Heart left ventricle (tissue), 16 donors: Measurements from ENCODE around the gene PTPN13. TPM values are rescaled to one million over a fixed set of nuclear protein-coding genes. Genes with fewer than 3 reads are reported as not detected.

Experiments
- ATAC-seq, 4 donors: fragments of 200-7000 bp; cut with Tn5 transposase; one replicate each; pipeline ENCODE4 v1.9.1; 2020 to 2022; ENCODE audit warnings: moderate library complexity in 4 of 4, mild to moderate bottlenecking in 3 of 4, moderate number of reproducible peaks in 1 of 4
- DNase-seq, 5 donors: peaks; one replicate each; pipeline ENCODE4 v3.0.0-alpha.2; 2020
- H3K27ac ChIP-seq, 12 donors: fragments of 200-600 bp; sonication (generic) in 4 of 12; one replicate each; pipeline versions ENCODE4 v1.5.0 to v1.8.0; 2016 to 2022; ENCODE audit warnings: mild to moderate bottlenecking in 2 of 12
- H3K27me3 ChIP-seq, 9 donors: fragments of 200-600 bp; sonication (generic) in 2 of 9; one replicate each; pipeline versions ENCODE4 v1.5.1 to v1.8.0; 2016 to 2022; ENCODE audit warnings: mild to moderate bottlenecking in 3 of 9
- H3K36me3 ChIP-seq, 9 donors: fragments of 200-600 bp; sonication (generic) in 2 of 9; one replicate each; pipeline versions ENCODE4 v1.5.0 to v1.8.0; 2018 to 2022; ENCODE audit warnings: mild to moderate bottlenecking in 2 of 9
- H3K4me1 ChIP-seq, 12 donors: fragments of 200-600 bp; sonication (generic) in 4 of 12; one replicate each; pipeline versions ENCODE4 v1.5.0 to v1.8.0; 2016 to 2022; ENCODE audit warnings: mild to moderate bottlenecking in 3 of 12
- H3K4me3 ChIP-seq, 12 donors: fragments of 200-600 bp; sonication (generic) in 4 of 12; one replicate each; pipeline versions ENCODE4 v1.5.0 to v1.8.0; 2017 to 2022; ENCODE audit warnings: mild to moderate bottlenecking in 9 of 12, moderate library complexity in 4 of 12
- H3K9me3 ChIP-seq, 12 donors: fragments of 200-600 bp; sonication (generic) in 4 of 12; one replicate each; pipeline versions ENCODE4 v1.5.0 to v1.8.0; 2016 to 2022; ENCODE audit warnings: mild to moderate bottlenecking in 1 of 12
- POLR2A ChIP-seq, 2 donors: fragments of 450-650 bp; IDR thresholded peaks; one replicate each; pipeline ENCODE4 v1.6.1; 2017; ENCODE audit warnings: antibody characterized with exemption in 2 of 2, mild to moderate bottlenecking in 2 of 2, moderate library complexity in 2 of 2
- WGBS, 4 donors: extraction: QIAGEN DNeasy Blood & Tissue Kit in 2 of 4; methylation state at CpG; one replicate each; pipeline versions ENCODE4 v1.1.5 to v1.1.7; 2013 to 2018; 5-methylcytosine and 5-hydroxymethylcytosine counted together
- intact Hi-C, 10 donors: fragments of 100-400 bp; cut with DNase I; formaldehyde crosslinking; loops; one replicate each; pipeline versions ENCODE4 v1.11.1 to v1.14.2; 2022
- polyA plus RNA-seq, 2 donors: library from polyadenylated mRNA; stranded (reverse); fragments of 200-250 nt; gene quantifications; one replicate each; pipeline ENCODE4 v1.2.3, GENCODE V29; 2013
- total RNA-seq, 9 donors: library from RNA; depleted of rRNA in 2 of 9; stranded (reverse); fragments of >200 nt in 2 of 9; fragmentation: NEBNext Ultra II Directional in 3 of 9; extraction: Animal tissue kit (Norgen Biotek cat#: 25700) in 3 of 9; gene quantifications; one replicate each; pipeline versions ENCODE4 v1.1.0 to v1.2.4, GENCODE V29; 2016 to 2023
- TF ChIP-seq, protein P1 (sequence below), 12 donors: fragments of 200-600 bp; sonication (generic) in 4 of 12; IDR thresholded peaks; one replicate each; pipeline versions ENCODE4 v1.5.0 to v1.8.0; 2018 to 2022; ENCODE audit warnings: antibody characterized with exemption in 12 of 12, mild to moderate bottlenecking in 5 of 12
- donor health status: ischemic (EF 13 %, LVEDD 7.1; RV severe dilation, severe dysfunction).
- donor health status: healthy with polysubstance abuse.
- donor health status: DM: no; HTN: yes; CAD: no.
- donor health status: DM: no; HTN: no; CAD: no.
- donor health status: ischemic (EF 25% LVEDD 6.9; RV normal size, moderate dysfunction).
- donor health status: ischemic (EF 25% LVEDD 5.7; RV mildly dilated, moderate dysfunction).
- donor health status: healthy.
- donor health status: DM: yes; HTN: yes; CAD: no.
- donor health status: ischemic (EF 35%, LVEDD 5.7; RV mildly dilated, moderate dysfunction).
- donor health status: nonischemic (EF 11% LVEDD 7.7; RV severe dilation, severe dysfunction).
- donor health status: DM: yes; HTN: yes; CAD: no.
- donor health status: PGD.
- donor health status: ischemic (EF 29% LVEDD 5.4; RV normal size, mild dysfunction).
- donor health status: nonischemic (EF 23%, LVEDD 6.1; RV moderate dilation, normal function).

PTPN13 gene
- total and polyA plus RNA-seq, 11 donors = 0.60 to 14.3 (median 3.6) TPM

DNA sequence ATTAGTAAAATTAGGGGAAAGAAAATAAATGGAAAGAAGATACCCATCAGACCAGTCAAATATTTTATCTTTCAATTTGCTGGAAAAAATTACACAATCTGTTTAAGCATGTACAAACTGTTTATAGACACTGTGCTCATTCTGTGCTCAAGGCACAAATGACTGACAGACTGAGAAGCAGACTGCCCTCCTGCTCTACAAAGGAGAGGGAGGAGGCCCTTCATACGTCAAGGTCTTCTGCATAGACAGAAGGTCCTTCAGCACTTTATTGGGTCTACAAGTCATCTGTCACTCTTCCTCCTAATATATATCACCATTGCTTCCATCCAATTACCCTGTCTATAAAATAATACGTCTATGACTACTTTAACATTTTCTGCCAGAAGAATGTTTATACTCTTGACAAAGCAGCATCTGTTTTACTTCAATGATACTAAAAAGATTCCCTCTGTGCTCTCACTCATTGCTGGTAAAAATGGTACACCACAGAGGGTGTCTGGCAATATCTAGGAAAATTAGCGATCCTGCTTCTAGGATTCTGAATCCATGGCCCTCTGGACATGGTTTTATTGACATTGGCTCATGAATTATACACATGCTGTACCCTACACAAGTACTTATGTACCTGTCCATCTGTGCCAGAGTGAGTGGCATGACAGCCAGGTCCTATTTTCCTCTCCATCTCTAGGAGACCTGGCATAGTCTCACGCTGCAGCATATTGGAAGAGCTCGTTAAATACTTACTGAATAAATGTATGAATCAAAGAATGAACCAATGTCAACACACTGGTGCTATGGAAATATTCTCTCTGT is 243.8 kb downstream of the PTPN13 start:
- 83 to 93% (median 88%) methylated on average over 5 of the region's 5 CpGs for WGBS, 4 donors
- Histone ChIP-seq H3K27ac (no peak overlapping the region), H3K9me3 (no peaks in the 10 kb centered on the region), H3K36me3 (no peaks in the 10 kb centered on the region), H3K27me3 (no peaks in the 10 kb centered on the region), H3K4me3 (no peak overlapping the region), H3K4me1 (no peaks in the 10 kb centered on the region)
- intact Hi-C loops = no loop called here
- ATAC-seq = no peak
- DNase-seq = no peak
- TF ChIP-seq, protein P1, sequence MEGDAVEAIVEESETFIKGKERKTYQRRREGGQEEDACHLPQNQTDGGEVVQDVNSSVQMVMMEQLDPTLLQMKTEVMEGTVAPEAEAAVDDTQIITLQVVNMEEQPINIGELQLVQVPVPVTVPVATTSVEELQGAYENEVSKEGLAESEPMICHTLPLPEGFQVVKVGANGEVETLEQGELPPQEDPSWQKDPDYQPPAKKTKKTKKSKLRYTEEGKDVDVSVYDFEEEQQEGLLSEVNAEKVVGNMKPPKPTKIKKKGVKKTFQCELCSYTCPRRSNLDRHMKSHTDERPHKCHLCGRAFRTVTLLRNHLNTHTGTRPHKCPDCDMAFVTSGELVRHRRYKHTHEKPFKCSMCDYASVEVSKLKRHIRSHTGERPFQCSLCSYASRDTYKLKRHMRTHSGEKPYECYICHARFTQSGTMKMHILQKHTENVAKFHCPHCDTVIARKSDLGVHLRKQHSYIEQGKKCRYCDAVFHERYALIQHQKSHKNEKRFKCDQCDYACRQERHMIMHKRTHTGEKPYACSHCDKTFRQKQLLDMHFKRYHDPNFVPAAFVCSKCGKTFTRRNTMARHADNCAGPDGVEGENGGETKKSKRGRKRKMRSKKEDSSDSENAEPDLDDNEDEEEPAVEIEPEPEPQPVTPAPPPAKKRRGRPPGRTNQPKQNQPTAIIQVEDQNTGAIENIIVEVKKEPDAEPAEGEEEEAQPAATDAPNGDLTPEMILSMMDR (IDR thresholded peaks at IDR 0.05) = no peak
- no peak for TF ChIP-seq POLR2A (IDR thresholded peaks at IDR 0.05)

DNA sequence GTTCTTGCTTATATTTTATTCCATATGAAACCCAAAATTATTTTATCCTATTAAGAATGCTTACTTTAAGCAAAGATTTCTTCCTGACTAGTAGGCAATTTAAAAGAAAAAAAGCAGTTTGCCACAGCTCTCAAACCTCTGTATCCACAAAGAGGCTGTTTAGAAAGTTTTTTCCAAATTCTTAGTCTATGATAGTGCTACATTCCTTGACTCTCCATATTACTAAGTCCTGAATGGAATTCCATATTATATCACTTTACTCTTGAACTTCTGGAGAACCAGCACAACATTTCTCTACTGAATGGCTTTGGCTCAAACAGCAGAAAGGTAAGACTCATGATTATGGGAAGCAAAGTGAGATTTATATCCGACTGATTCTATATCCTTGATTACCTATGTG is 246.7 kb downstream of the PTPN13 start:
- Histone ChIP-seq H3K27ac (no peak overlapping the region), H3K4me3 (no peak overlapping the region), H3K4me1 (no peaks in the 10 kb centered on the region), H3K9me3 (no peaks in the 10 kb centered on the region), H3K36me3 (no peaks in the 10 kb centered on the region), H3K27me3 (no peaks in the 10 kb centered on the region)
- ATAC-seq (no peak), DNase-seq (no peak)
- WGBS, 4 donors = 88 to 97% (median 92%) methylated on average over 1 of the region's 1 CpG
- intact Hi-C loops = no loop called here
- no peak for TF ChIP-seq POLR2A (IDR thresholded peaks at IDR 0.05)
- TF ChIP-seq, protein P1 (IDR thresholded peaks at IDR 0.05) = no peak

DNA sequence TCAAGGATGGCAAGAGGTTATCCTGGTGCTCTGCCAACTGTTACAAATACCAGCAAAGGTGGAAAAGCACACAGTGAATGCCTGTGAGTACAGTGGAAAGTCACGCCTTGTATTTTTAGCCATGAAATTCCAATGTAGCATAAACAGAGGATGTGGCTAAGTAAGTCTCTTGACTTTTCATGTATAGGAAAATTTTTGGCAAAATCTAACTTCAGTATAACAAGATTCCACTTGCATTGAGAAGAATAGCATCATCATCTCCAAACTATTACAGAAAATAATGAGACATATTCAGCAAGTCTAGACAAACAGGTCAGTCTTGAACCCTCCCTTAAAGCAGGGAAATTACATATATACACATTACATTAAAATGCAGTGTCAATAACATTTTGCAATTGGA is 247.2 kb downstream of the PTPN13 start:
- no peak for ATAC-seq
- H3K36me3 ChIP-seq = no peaks in the 10 kb centered on the region
- H3K4me3 ChIP-seq = no peak overlapping the region
- intact Hi-C loops = no loop called here
- no peaks in the 10 kb centered on the region for H3K9me3 ChIP-seq
- TF ChIP-seq POLR2A (IDR thresholded peaks at IDR 0.05) = no peak
- TF ChIP-seq, protein P1 (IDR thresholded peaks at IDR 0.05) = no peak
- H3K4me1 ChIP-seq = no peaks in the 10 kb centered on the region
- no peak overlapping the region for H3K27ac ChIP-seq
- H3K27me3 ChIP-seq = no peaks in the 10 kb centered on the region
- 89 to 100% (median 94%) methylated on average over 1 of the region's 1 CpG for WGBS, 4 donors
- DNase-seq = no peak

DNA sequence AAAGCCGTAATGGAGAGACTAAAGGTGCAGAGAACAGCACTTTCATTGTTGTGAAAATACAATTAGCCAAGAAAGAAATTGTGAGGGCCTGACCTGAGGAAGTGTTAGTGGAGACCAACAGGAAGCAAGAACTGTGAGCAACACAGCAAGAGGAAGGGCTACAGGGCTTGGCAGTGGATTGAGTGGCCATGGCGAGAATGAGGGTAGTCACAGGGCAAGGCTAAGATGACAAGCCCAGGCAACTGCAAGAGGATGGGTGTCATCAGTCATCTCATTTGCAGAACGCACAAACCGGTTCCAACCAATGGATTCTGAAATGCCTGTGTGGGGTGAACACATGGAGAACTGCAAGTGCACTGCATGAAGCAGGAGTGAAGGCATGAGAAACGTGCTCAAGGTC is 251.5 kb downstream of the PTPN13 start:
- DNase-seq (no peak), ATAC-seq (no peak)
- Histone ChIP-seq H3K27me3 (no peaks in the 10 kb centered on the region), H3K36me3 (no peaks in the 10 kb centered on the region), H3K27ac (peak overlapping the region in 1 of 12 donors; percentile 1), H3K4me1 (peaks cover 0 to 28% (median 11%) of the 10 kb centered on the region in 12 donors), H3K9me3 (no peaks in the 10 kb centered on the region), H3K4me3 (no peak overlapping the region)
- TF ChIP-seq POLR2A (IDR thresholded peaks at IDR 0.05) = no peak
- TF ChIP-seq, protein P1 (IDR thresholded peaks at IDR 0.05) = no peak
- intact Hi-C loops = no loop called here
- 58 to 74% (median 69%) methylated on average over 5 of the region's 5 CpGs for WGBS, 4 donors
